Heart right ventricle (tissue), 16 donors: ENCODE measurements around the gene COASY. TPM values are rescaled to one million over a fixed set of nuclear protein-coding genes. Genes with fewer than 3 reads are reported as not detected.

Source experiments
- ATAC-seq, 8 donors: fragments of 200-7000 bp; cut with Tn5 transposase; one replicate each; pipeline ENCODE4 v1.9.1; 2020; ENCODE audit warnings: mild to moderate bottlenecking in 8 of 8, moderate library complexity in 8 of 8, moderate number of reproducible peaks in 1 of 8
- DNase-seq, 2 donors: peaks; one replicate each; pipeline ENCODE4 v3.0.0-alpha.2; 2020
- H3K27ac ChIP-seq, 10 donors: fragments of 200-600 bp; sonication (generic) in 2 of 10; one replicate each; pipeline versions ENCODE4 v1.5.0 to v1.8.0; 2020 to 2022; ENCODE audit warnings: mild to moderate bottlenecking in 3 of 10
- H3K27me3 ChIP-seq, 7 donors: fragments of 200-600 bp; one replicate each; pipeline ENCODE4 v1.8.0; 2021 to 2022; ENCODE audit warnings: mild to moderate bottlenecking in 2 of 7
- H3K36me3 ChIP-seq, 9 donors: fragments of 200-600 bp; sonication (generic) in 1 of 9; one replicate each; pipeline versions ENCODE4 v1.5.0 to v1.8.0; 2020 to 2022; ENCODE audit warnings: mild to moderate bottlenecking in 2 of 9
- H3K4me1 ChIP-seq, 9 donors: fragments of 200-600 bp; sonication (generic) in 1 of 9; one replicate each; pipeline versions ENCODE4 v1.5.0 to v1.8.0; 2020 to 2022; ENCODE audit warnings: mild to moderate bottlenecking in 4 of 9
- H3K4me3 ChIP-seq, 10 donors: fragments of 200-600 bp; sonication (generic) in 2 of 10; one replicate each; pipeline versions ENCODE4 v1.5.0 to v1.8.0; 2020 to 2022; ENCODE audit warnings: mild to moderate bottlenecking in 7 of 10, moderate library complexity in 2 of 10
- H3K9me3 ChIP-seq, 11 donors: fragments of 200-600 bp in 10 of 11; sonication (generic) in 2 of 11; one replicate each; pipeline versions ENCODE4 v1.5.0 to v1.8.0; 2013 to 2022; ENCODE audit warnings: mild to moderate bottlenecking in 2 of 11, control low read depth in 1 of 11, moderate library complexity in 1 of 11
- WGBS, 2 donors: extraction: QIAGEN DNeasy Blood & Tissue Kit; methylation state at CpG; one replicate each; pipeline ENCODE4 v1.1.7; 2013; ENCODE audit warnings: inconsistent platforms in 1 of 2; 5-methylcytosine and 5-hydroxymethylcytosine counted together
- intact Hi-C, 10 donors: fragments of 100-400 bp; cut with DNase I; formaldehyde crosslinking; loops; one replicate each; pipeline versions ENCODE4 v1.11.1 to v1.14.2; 2022
- polyA plus RNA-seq, 2 donors: library from polyadenylated mRNA; stranded (reverse); fragments of 200-250 nt; gene quantifications; one replicate each; pipeline ENCODE4 v1.2.3, GENCODE V29; 2013
- total RNA-seq, 10 donors: library from RNA; stranded (reverse); fragmentation: NEBNext Ultra II Directional in 3 of 10; extraction: Animal tissue kit (Norgen Biotek cat#: 25700) in 3 of 10; gene quantifications; one replicate each; pipeline versions ENCODE4 v1.2.1 to v1.2.4, GENCODE V29; 2021 to 2023
- TF ChIP-seq, protein P1 (sequence below), 9 donors: fragments of 200-600 bp; sonication (generic) in 2 of 9; IDR thresholded peaks; one replicate each; pipeline versions ENCODE4 v1.5.0 to v1.8.0; 2021 to 2022; ENCODE audit warnings: antibody characterized with exemption in 9 of 9, mild to moderate bottlenecking in 5 of 9, moderate library complexity in 1 of 9
- donor health status: Arrhythmogenic right ventricular cardiomyopathy.
- donor health status: ischemic (EF 13 %, LVEDD 7.1; RV severe dilation, severe dysfunction).
- donor health status: healthy with polysubstance abuse.
- donor health status: DM: no; HTN: yes; CAD: no.
- donor health status: DM: no; HTN: no; CAD: no.
- donor health status: ischemic (EF 25% LVEDD 6.9; RV normal size, moderate dysfunction).
- donor health status: ischemic (EF 25% LVEDD 5.7; RV mildly dilated, moderate dysfunction).
- donor health status: healthy.
- donor health status: DM: yes; HTN: yes; CAD: no.
- donor health status: Ischemic cardiomyopathy.
- donor health status: ischemic (EF 35%, LVEDD 5.7; RV mildly dilated, moderate dysfunction).
- donor health status: nonischemic (EF 11% LVEDD 7.7; RV severe dilation, severe dysfunction).
- donor health status: DM: yes; HTN: yes; CAD: no.
- donor health status: PGD.
- donor health status: ischemic (EF 29% LVEDD 5.4; RV normal size, mild dysfunction).
- donor health status: nonischemic (EF 23%, LVEDD 6.1; RV moderate dilation, normal function).

COASY gene
- total and polyA plus RNA-seq, 12 donors = 29.7 to 56.9 (median 34.5) TPM

DNA sequence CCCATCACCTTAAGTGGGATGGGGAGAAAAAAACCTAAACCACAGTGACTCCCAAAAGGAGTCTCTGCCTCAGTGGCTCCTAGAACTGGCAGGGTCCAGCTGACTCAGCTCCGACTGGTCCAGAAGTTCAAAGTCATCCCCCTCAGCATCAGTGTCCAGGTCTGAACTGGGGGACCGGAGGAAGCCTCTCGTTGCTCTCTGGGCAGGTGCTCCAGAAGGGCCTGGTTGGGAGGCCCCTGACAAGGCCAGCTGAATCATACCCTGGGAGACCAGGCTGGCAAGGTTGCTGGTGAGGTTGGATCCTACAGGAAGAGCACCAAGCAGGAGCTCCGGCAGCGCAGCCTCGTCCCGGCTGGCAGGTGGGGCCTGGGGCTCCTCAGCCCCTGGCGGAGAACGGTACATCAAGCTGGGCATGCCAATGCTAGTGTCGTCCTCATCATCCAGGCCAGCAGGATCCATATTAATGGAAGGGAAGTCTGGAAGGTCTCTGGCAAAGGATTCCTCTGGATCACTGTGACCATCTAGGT, 19.9 kb downstream of the COASY start:
- Histone ChIP-seq H3K36me3 (peaks cover 0 to 81% (median 49%) of the 10 kb centered on the region in 9 donors), H3K9me3 (no peaks in the 10 kb centered on the region), H3K4me1 (peaks cover 10 to 46% (median 32%) of the 10 kb centered on the region in 9 donors), H3K27me3 (no peaks in the 10 kb centered on the region), H3K4me3 (no peak overlapping the region), H3K27ac (no peak overlapping the region)
- intact Hi-C loops = loop anchor here in 1 of 10 donors (10.0 kb wide), 1 partner anchor 103 kb away; the partner anchor contains the start of genes CCR10 and CNTNAP1
- DNase-seq = no peak
- 90 to 91% methylated on average over 10 of the region's 10 CpGs for WGBS, 2 donors
- no peak for ATAC-seq
- TF ChIP-seq, protein P1, sequence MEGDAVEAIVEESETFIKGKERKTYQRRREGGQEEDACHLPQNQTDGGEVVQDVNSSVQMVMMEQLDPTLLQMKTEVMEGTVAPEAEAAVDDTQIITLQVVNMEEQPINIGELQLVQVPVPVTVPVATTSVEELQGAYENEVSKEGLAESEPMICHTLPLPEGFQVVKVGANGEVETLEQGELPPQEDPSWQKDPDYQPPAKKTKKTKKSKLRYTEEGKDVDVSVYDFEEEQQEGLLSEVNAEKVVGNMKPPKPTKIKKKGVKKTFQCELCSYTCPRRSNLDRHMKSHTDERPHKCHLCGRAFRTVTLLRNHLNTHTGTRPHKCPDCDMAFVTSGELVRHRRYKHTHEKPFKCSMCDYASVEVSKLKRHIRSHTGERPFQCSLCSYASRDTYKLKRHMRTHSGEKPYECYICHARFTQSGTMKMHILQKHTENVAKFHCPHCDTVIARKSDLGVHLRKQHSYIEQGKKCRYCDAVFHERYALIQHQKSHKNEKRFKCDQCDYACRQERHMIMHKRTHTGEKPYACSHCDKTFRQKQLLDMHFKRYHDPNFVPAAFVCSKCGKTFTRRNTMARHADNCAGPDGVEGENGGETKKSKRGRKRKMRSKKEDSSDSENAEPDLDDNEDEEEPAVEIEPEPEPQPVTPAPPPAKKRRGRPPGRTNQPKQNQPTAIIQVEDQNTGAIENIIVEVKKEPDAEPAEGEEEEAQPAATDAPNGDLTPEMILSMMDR (IDR thresholded peaks at IDR 0.05) = no peak

DNA sequence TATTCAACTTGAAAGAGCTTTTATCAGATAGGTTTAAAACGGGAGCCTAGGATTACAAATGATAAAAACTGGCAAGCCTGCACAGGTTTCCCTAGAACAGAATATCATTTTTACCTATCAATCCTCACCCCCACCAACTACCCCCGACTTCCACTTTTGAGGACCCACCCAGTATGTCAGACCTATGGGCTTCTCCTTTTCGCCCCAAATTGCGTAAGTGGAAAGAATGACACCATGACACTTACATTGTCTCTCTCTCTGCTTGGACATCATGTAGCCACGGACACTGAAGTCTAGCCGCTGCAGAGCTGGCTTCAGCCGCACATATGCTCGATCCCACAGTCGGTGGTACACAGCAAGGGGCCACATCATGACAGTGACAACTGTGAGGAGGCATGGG, 22.9 kb downstream of the COASY start:
- 75 to 86% methylated on average over 9 of the region's 9 CpGs for WGBS, 2 donors
- no peak for DNase-seq
- TF ChIP-seq, protein P1 (IDR thresholded peaks at IDR 0.05) = no peak
- Histone ChIP-seq H3K4me1 (peaks cover 0 to 34% (median 17%) of the 10 kb centered on the region in 9 donors), H3K4me3 (no peak overlapping the region), H3K9me3 (no peaks in the 10 kb centered on the region), H3K36me3 (peaks cover 0 to 100% (median 69%) of the 10 kb centered on the region in 9 donors), H3K27me3 (no peaks in the 10 kb centered on the region), H3K27ac (peak overlapping the region in 4 of 10 donors; percentile 11 to 64 (median 52))
- intact Hi-C loops = loop anchor here in 1 of 10 donors (10.0 kb wide), 1 partner anchor 100 kb away; the partner anchor contains the start of genes CCR10 and CNTNAP1
- ATAC-seq = no peak

DNA sequence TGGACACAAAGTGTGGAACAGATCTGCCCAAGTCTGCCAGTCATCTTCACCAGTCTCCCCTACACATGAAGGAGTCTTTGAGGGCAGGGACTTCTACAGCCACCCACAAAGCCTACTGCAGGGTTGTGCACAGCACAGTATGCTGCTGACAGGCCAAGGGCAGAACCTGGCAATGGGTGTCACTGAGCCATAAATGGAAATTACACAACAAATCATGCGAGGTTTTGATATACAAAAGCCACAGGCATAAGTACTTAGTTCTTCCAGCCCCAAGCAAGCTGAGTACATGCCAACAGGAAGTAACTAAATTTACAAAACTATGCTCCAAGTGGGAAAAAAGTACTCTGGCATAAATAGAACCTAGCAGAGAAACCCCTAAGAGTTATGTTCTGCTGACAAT, 23.4 kb downstream of the COASY start:
- 23 to 35% methylated on average over 1 of the region's 1 CpG for WGBS, 2 donors
- Histone ChIP-seq H3K27ac (peak overlapping the region in 5 of 10 donors; percentile 6 to 64 (median 49)), H3K4me3 (no peak overlapping the region), H3K27me3 (no peaks in the 10 kb centered on the region), H3K9me3 (no peaks in the 10 kb centered on the region), H3K36me3 (peaks cover 0 to 100% (median 74%) of the 10 kb centered on the region in 9 donors), H3K4me1 (peaks cover 0 to 34% (median 17%) of the 10 kb centered on the region in 9 donors)
- ATAC-seq = peak in 5 of 8 donors; percentile 28 to 75 (median 61)
- DNase-seq = no peak
- TF ChIP-seq, protein P1 (IDR thresholded peaks at IDR 0.05) = no peak
- intact Hi-C loops = loop anchor here in 1 of 10 donors (10.0 kb wide), 1 partner anchor 99 kb away; the partner anchor contains the start of genes CCR10 and CNTNAP1

DNA sequence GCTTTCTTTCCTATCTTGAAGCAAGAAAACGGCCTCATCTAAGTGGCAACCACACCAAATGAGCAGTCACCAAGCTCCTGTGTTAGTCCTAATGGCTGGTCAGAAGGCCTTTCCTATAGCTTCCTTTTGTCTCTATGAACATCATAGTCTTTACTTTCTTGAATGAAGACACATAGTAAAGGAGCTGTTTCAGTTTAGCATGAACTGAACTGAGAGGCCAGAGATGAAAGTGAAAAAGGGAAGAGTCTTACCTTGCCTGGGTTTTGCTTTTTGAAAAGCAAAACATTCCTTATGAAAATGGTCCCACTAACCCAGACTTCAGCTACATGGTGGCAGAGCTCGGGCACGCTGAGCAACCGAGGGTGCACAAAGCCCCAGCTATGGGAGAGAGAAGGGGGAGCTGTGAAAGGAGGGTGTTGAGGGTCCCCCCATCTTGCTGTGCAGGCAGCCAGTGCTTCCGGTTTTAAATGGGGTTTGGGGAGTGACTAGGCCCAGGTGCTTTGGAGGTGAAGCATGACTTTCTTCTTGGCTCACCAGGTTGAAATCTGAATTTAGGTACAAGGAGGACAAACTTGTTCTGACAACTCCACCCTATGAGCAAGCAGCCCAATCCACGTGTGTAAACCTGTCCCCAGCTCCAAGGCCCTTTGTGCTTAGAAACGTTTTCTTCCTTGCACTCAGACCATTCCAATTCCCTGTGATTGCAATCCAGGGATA, 24.7 kb downstream of the COASY start:
- TF ChIP-seq, protein P1 (IDR thresholded peaks at IDR 0.05) = no peak
- Histone ChIP-seq H3K36me3 (peaks cover 0 to 100% (median 77%) of the 10 kb centered on the region in 9 donors), H3K27me3 (no peaks in the 10 kb centered on the region), H3K9me3 (no peaks in the 10 kb centered on the region), H3K4me3 (no peak overlapping the region), H3K27ac (peak overlapping the region in 4 of 10 donors; percentile 11 to 44 (median 29)), H3K4me1 (peaks cover 0 to 34% (median 17%) of the 10 kb centered on the region in 9 donors)
- WGBS, 2 donors = 78 to 79% methylated on average over 7 of the region's 7 CpGs
- DNase-seq = no peak
- ATAC-seq = no peak
- intact Hi-C loops = loop anchor here in 1 of 10 donors (10.0 kb wide), 1 partner anchor 98 kb away; the partner anchor contains the start of genes CCR10 and CNTNAP1
